HG02973 (cell line): ENCODE measurements around the gene IQGAP3.
"Not testable (repeated sequence)": the region's sequence is repeated elsewhere in the genome, so short reads cannot be mapped to it uniquely, and the experiment has no call there.

ENCODE experiments used
- ATAC-seq: cut with Tn5 transposase; IDR thresholded peaks from one replicate; pipeline ENCODE4 v1.9.1; 2021; ENCODE audit warnings: moderate library complexity; ENCODE audit not compliant: unreplicated experiment

IQGAP3 gene

GRCh38 chr1:156574039-156574633 is 1.8 kb upstream of the IQGAP3 start:
- no peak for ATAC-seq

GRCh38 chr1:156572663-156573018 is 276 bp upstream of the IQGAP3 start:
- ATAC-seq: no peak

- ATAC-seq: no peak
These were observed 1.0 kb downstream of the IQGAP3 start for GRCh38 chr1:156571261-156571852.

GRCh38 chr1:156566436-156566835 is 5.9 kb downstream of the IQGAP3 start:
- no peak for ATAC-seq

GRCh38 chr1:156565519-156565918 is 6.8 kb downstream of the IQGAP3 start:
- no peak for ATAC-seq

GRCh38 chr1:156560585-156561163 is 11.7 kb downstream of the IQGAP3 start:
- no peak for ATAC-seq

GRCh38 chr1:156559797-156560385 is 12.5 kb downstream of the IQGAP3 start:
- ATAC-seq: no peak

GRCh38 chr1:156559086-156559796 is 13.1 kb downstream of the IQGAP3 start:
- no peak for ATAC-seq

- no peak for ATAC-seq
These were observed 16.0 kb downstream of the IQGAP3 start for GRCh38 chr1:156556354-156556753.

- ATAC-seq: no peak
These were observed 16.6 kb downstream of the IQGAP3 start for GRCh38 chr1:156555715-156556114.

- no peak for ATAC-seq
These were observed 17.4 kb downstream of the IQGAP3 start for GRCh38 chr1:156554971-156555370.

GRCh38 chr1:156553860-156554485 is 18.4 kb downstream of the IQGAP3 start:
- no peak for ATAC-seq

- ATAC-seq: not testable (repeated sequence)
These were observed 19.4 kb downstream of the IQGAP3 start for GRCh38 chr1:156552937-156553336.

- ATAC-seq: no peak
These were observed 19.8 kb downstream of the IQGAP3 start for GRCh38 chr1:156552518-156552917.

- ATAC-seq: no peak
These were observed 20.5 kb downstream of the IQGAP3 start for GRCh38 chr1:156551869-156552268.

- ATAC-seq: no peak
These were observed 21.2 kb downstream of the IQGAP3 start for GRCh38 chr1:156551066-156551643.

- ATAC-seq: no peak
These were observed 22.0 kb downstream of the IQGAP3 start for GRCh38 chr1:156550346-156550745.

GRCh38 chr1:156549831-156550230 is 22.5 kb downstream of the IQGAP3 start:
- ATAC-seq: no peak

- no peak for ATAC-seq
These were observed 23.0 kb downstream of the IQGAP3 start for GRCh38 chr1:156549390-156549789.

- ATAC-seq: no peak
These were observed 24.4 kb downstream of the IQGAP3 start for GRCh38 chr1:156547982-156548381.

GRCh38 chr1:156547434-156547833 is 24.9 kb downstream of the IQGAP3 start:
- no peak for ATAC-seq
